ENCODE results near the gene LAMTOR2. TPM values are rescaled to one million over a fixed set of nuclear protein-coding genes. Genes with fewer than 3 reads are reported as not detected.

Gene LAMTOR2
- total and polyA plus RNA-seq, 10 of the 15 experiments (the other 5 are each of a cell fraction or from before 2014, with no cell fraction given), result 71.9 to 264 (median 97.0) TPM

DNA sequence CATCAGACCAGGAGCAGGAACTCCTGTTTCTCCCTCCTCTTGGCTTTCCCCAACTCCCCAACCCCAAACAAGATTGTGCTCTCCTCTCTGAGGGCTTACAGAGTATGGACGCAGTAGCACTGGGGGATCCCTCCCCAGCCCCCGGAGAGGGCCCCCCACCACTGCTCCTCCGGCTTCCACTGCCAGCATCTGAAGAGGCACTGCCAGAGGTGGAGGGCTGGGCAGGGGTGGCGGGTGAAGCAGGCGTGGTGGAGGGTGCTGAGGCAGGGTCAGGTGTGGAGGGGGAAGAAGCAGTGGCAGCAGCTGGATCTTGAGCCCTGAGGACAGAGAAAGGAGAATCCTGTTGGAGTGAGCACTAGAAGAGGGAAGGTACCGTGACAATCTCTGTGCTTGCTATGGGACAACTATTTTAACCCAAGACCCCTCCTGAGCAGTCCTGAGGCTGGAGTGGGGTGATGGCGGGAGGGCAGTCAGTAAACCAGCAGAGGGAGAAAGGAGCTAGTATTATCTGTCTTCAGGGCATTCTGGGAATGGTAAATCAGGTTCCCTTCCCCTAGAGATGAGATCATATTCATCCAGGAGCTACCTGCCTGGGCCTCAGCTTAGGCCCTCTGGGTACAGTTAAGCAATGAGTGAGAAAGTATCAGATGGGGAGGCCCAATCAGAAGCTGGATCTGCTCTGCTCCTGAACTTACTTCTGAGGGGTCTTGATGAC, 3.4 kb upstream of the LAMTOR2 start:
- ChIA-PET CTCF (interaction anchor here (0.5 to 1.6 kb wide), 6 partner anchors 10 to 113 kb away, joined by 3 to 6 read pairs (median 4); no protein-coding TSS in a partner anchor), SMC1A (ENCODE audit: uncharacterized antibody, unreplicated experiment) (interaction anchor here (1.6 kb wide), 1 partner anchor 15 kb away, joined by 5 read pairs; no protein-coding TSS in a partner anchor), RAD21 (ENCODE audit: unreplicated experiment) (interaction anchor here (0.6 to 3.3 kb wide), 4 partner anchors 15 to 142 kb away, joined by 3 to 14 read pairs (median 8); no protein-coding TSS in a partner anchor), POLR2A (interaction anchor here (1.4 to 2.1 kb wide), 3 partner anchors 10 to 27 kb away, joined by 3 to 5 read pairs (median 4); no protein-coding TSS in a partner anchor)
- in situ Hi-C loops (cut with MboI) (no loop called here), intact Hi-C loops (cut with micrococcal nuclease; ENCODE audit: unreplicated experiment) (loop anchor here (5.0 to 10.0 kb wide), 2 partner anchors 74 to 196 kb away; partner anchors contain the start of genes ARHGEF2, GON4L and SYT11)
- Histone ChIP-seq H3K79me2 (ENCODE audit: control insufficient read depth, insufficient read depth, low read length) (peaks cover 19% of the 10 kb centered on the region), H3K27me3 (replicated peaks in 1 of 2; ENCODE audit: control insufficient read depth in 2 of 2, insufficient read depth in 2 of 2, low read length in 1 of 2) (no peaks in the 10 kb centered on the region), H4K20me1 (ENCODE audit: control insufficient read depth, insufficient read depth) (no peaks in the 10 kb centered on the region), H3K4me2 (ENCODE audit: control insufficient read depth, insufficient read depth) (no peak overlapping the region), H3K9ac (ENCODE audit: control insufficient read depth, insufficient read depth, low read length) (no peak overlapping the region), H2AFZ (ENCODE audit: control insufficient read depth, low read depth, low read length) (no peak overlapping the region), H3K36me3 (ENCODE audit: control insufficient read depth in 2 of 2, insufficient read depth in 2 of 2, low read length in 1 of 2) (peaks cover 0 to 2% of the 10 kb centered on the region in 2 experiments; a peak in 3 of 4 replicates), H3K27ac (ENCODE audit: control insufficient read depth, insufficient read depth) (no peak overlapping the region), H3K9me3 (replicated peaks; ENCODE audit: control insufficient read depth, insufficient read depth, low read length) (no peaks in the 10 kb centered on the region), H3K4me3 (no peak overlapping the region), H3K4me1 (ENCODE audit: control insufficient read depth, insufficient read depth, low read length) (no peaks in the 10 kb centered on the region; the same call in 1 of the 2 replicates)
- FAIRE-seq (no peak), DNase-seq (ENCODE audit: low read depth, low spot score) (no peak), ATAC-seq (no peak)
- no TSS peak for BruUV-seq (replicated peaks)
- 94% methylated on average over 6 of the region's 7 CpGs for WGBS (ENCODE audit: insufficient coverage, insufficient replicate concordance, low lambda C conversion rate, missing lambda C conversion rate)
- TF ChIP-seq, protein P1, sequence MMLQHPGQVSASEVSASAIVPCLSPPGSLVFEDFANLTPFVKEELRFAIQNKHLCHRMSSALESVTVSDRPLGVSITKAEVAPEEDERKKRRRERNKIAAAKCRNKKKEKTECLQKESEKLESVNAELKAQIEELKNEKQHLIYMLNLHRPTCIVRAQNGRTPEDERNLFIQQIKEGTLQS (IDR thresholded peaks at IDR 0.05; ENCODE audit: borderline replicate concordance, extremely low read depth, low read depth, low read length), result no peak
- TF ChIP-seq FOS (IDR thresholded peaks at IDR 0.05; ENCODE audit: borderline replicate concordance, extremely low read depth, insufficient read length) (no peak), NR2F1 (conservative IDR thresholded peaks at IDR 0.05) (no peak), BMI1 (IDR thresholded peaks at IDR 0.05; ENCODE audit: borderline replicate concordance) (no peak), CREM (IDR thresholded peaks at IDR 0.05; ENCODE audit: low read depth) (no peak), SP1 (IDR thresholded peaks at IDR 0.05; ENCODE audit: low read depth, low read length) (no peak), PAX5 (IDR thresholded peaks at IDR 0.05; ENCODE audit: borderline replicate concordance, low read depth, low read length) (no peak), MEF2B (IDR thresholded peaks at IDR 0.05; ENCODE audit: partially characterized antibody, poor library complexity, severe bottlenecking) (no peak), NFYB (IDR thresholded peaks at IDR 0.05; ENCODE audit: insufficient read depth, low read depth, low read length) (no peak), ZNF274 (IDR thresholded peaks at IDR 0.05; ENCODE audit: insufficient read depth, insufficient read length) (no peak), SREBF1 (IDR thresholded peaks at IDR 0.05; ENCODE audit: low read length) (no peak)
- TF ChIP-seq, protein P2, sequence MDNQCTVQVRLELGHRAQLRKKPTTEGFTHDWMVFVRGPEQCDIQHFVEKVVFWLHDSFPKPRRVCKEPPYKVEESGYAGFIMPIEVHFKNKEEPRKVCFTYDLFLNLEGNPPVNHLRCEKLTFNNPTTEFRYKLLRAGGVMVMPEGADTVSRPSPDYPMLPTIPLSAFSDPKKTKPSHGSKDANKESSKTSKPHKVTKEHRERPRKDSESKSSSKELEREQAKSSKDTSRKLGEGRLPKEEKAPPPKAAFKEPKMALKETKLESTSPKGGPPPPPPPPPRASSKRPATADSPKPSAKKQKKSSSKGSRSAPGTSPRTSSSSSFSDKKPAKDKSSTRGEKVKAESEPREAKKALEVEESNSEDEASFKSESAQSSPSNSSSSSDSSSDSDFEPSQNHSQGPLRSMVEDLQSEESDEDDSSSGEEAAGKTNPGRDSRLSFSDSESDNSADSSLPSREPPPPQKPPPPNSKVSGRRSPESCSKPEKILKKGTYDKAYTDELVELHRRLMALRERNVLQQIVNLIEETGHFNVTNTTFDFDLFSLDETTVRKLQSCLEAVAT (IDR thresholded peaks at IDR 0.05), result no peak
- TF ChIP-seq, protein P3, sequence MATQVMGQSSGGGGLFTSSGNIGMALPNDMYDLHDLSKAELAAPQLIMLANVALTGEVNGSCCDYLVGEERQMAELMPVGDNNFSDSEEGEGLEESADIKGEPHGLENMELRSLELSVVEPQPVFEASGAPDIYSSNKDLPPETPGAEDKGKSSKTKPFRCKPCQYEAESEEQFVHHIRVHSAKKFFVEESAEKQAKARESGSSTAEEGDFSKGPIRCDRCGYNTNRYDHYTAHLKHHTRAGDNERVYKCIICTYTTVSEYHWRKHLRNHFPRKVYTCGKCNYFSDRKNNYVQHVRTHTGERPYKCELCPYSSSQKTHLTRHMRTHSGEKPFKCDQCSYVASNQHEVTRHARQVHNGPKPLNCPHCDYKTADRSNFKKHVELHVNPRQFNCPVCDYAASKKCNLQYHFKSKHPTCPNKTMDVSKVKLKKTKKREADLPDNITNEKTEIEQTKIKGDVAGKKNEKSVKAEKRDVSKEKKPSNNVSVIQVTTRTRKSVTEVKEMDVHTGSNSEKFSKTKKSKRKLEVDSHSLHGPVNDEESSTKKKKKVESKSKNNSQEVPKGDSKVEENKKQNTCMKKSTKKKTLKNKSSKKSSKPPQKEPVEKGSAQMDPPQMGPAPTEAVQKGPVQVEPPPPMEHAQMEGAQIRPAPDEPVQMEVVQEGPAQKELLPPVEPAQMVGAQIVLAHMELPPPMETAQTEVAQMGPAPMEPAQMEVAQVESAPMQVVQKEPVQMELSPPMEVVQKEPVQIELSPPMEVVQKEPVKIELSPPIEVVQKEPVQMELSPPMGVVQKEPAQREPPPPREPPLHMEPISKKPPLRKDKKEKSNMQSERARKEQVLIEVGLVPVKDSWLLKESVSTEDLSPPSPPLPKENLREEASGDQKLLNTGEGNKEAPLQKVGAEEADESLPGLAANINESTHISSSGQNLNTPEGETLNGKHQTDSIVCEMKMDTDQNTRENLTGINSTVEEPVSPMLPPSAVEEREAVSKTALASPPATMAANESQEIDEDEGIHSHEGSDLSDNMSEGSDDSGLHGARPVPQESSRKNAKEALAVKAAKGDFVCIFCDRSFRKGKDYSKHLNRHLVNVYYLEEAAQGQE (IDR thresholded peaks at IDR 0.05; ENCODE audit: low read depth, low read length), result no peak

Measured in GM12878 (cell line).